GM18861 (cell line): ENCODE data around the gene EPB41L3.
"Not testable (repeated sequence)": the region's sequence is repeated elsewhere in the genome, so short reads cannot be mapped to it uniquely, and the experiment has no call there.

Experiments
- ATAC-seq: cut with Tn5 transposase; IDR thresholded peaks from one replicate; pipeline ENCODE4 v1.9.1; 2021; ENCODE audit not compliant: unreplicated experiment

EPB41L3 gene

DNA sequence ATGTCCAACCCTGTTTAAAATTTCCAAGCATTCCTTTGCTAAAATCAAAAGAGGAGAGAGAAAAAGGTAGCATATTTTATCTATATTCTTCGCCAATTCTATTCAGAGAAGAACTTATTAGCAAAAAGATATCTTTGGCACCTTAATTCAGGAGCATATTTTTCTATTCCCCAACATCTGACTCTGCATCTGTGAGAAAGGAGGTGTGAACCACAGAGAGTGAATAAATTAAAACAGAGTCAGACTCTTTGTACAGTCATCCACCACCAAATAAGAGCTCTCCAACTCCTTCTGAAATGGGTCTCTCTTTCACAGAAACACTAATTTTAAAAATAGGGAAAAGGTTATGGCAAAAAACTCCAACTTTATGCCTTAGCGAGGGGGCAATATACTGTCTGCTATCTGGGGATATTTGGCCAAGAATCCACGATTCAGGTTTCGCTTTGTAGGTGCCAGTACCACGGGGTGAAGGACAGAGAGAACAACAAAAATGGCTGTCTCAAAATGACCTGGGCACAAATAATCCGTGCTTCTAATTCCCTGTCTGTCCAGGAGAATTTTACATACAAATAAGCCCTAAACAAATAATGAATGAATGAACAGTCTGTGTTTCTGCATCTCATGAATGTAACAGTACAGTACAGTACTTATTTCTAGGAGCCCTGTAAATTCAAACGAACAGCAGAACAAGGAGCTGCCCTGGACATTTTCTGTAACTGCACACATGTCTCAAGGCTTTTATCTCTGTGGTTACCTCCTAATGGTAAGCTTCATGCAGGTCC lies 43.4 kb downstream of the EPB41L3 start:
- no peak for ATAC-seq

DNA sequence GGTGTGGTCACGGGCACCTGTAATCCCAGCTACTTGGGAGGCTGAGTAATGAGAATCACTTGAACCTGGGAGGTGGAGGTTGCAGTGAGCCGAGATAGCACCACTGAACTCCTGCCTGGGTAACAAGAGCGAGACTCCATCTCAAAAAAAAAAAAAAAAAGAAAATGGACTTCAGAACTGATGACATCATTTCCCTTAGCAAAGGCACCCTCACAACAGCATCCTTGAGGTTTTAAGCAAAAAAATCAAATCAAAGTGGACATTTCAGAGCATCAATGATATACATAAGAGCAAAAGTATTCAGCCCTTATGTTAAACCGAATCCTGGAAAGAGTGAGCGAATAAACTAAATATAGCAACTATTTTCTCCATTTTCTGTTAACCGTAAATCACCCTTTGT lies 45.3 kb downstream of the EPB41L3 start:
- no peak for ATAC-seq

DNA sequence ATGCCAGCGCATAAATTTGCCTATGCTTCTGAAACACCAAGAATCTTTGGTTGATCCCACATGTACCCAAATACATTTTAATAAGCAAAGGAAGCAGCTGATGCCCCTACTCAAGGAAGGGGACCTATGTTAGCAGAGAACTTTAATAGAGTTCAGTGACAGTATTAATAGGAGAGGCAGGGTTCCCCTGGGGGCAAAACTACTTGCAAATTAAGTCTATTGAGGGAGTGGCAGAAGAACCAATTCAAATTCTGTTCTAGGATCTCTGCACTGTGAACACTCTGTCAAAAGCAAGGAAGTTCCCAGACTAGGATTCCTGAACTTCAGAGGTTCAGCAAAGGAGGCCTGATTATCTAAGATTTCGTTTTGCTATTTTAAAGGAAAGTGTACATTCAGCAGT lies 47.5 kb downstream of the EPB41L3 start:
- ATAC-seq, result no peak

- no peak for ATAC-seq
These were observed 52.9 kb downstream of the EPB41L3 start for GRCh38 chr18:5490753-5491480.

DNA sequence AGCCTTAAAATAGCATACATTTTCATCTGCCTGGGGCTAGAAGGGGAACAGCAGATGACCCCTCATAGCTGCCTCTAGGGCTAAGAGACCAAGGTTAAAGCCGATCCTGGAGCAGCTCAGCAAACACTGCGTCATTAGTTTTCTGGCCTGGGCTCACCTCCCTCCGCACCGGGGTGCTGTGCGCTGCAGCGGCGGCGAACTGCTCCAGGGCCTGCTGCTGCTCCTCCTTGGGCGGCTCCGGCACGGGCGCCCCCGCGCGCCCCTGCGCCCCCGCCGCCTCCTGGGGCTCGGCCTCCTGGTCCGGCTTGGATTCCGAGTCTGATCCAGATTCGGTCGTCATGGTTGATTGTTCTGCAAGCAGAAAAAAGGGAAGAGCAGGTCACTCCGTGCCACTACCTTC lies 55.0 kb downstream of the EPB41L3 start:
- ATAC-seq, result no peak

DNA sequence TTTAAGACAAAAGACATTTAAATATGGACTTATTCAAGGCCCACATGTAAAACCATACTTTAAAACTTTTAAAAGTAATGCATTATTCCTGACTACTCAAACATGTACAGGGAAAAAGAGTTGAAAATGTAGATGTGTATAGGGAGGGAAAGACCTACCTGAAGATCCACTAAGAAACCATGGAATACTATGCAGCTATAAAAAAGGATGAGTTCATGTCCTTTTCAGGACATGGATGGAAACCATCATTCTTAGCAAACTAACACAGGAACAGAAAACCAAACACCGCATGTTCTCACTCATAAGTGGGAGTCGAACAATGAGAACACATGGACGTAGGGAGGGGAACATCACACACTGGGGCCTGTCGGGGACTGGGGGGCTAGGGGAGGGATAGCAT lies 55.8 kb downstream of the EPB41L3 start:
- not testable (repeated sequence) for ATAC-seq

GRCh38 chr18:5484526-5484925 lies 59.3 kb downstream of the EPB41L3 start:
- ATAC-seq, result no peak

- ATAC-seq, result no peak
These were observed 62.2 kb downstream of the EPB41L3 start for GRCh38 chr18:5481621-5482020.

DNA sequence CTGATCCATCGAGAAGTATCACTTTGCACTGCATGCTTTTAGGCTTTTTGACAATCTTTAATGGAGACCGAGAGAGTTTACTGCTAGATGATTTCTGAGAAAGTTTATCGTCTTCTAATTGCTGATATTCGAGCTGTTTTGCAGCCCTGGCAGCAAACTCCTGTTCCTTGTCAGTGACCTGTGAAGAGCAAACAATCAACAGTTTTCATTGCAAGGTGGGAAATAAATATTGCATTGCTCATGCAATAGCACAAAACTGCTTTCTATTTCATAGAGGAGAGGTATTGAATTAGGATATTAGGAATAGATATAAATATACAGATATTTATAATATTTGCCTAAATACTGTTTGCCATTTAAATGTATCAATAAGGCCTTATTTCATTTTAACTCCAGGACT lies 65.5 kb downstream of the EPB41L3 start:
- ATAC-seq, result no peak

DNA sequence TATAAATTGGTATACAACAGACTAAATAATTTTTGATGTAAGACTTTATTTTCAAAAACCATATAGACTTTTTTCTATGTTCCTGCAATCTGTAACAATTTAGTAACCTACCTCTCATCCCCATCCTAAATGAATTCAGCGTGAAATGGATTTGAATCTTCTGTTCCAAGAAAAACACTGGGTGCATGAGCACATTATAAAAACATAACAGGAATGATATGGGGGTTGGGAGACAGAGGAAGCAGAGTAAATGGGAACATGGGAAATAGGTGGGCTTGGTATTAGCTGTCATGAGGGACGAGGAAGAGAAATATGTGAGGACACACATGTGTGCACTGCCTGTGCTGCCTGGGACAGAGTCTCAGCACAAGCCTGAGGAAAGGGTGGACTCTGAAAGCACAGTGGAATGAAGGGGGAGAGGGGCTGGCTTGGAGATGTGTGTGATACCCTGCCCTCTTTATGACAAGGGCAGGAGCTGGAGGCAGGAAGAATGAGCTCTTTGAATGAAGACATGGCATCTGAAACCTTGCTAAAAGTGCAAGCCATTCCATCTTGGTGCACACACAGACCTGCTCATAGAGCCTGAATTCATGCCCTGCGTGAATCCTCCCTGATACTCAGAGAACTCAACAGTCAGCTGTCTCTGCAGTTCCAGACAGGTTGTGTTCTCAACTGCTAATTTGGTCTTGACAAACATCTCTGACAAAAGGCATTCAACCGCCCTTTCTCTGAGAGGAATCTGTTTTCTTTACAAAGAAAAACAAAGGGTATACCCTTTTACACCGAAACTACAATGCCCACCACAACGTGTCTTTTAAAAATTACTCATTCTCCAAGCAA lies 66.6 kb downstream of the EPB41L3 start:
- no peak for ATAC-seq

- no peak for ATAC-seq
These were observed 68.5 kb downstream of the EPB41L3 start for GRCh38 chr18:5475267-5475666.

DNA sequence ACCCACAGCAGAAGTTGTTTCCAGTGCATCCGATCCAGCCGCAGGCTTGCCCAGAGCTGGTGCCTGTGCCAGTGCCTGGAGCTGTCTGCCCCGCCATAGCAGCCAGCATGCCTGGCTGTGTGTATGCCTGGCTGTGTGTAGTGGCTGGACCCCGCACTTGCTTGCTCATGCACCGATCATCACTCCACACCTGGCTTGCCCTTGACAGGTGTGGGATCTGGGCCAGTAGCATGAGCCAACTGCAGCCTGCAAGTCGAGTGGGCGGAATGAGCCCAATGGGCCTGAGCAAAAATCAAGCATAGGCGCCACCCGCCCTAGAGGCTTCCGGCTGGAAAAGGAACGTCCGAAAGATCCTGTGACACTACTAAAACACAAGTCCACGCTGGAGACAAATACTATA lies 74.5 kb downstream of the EPB41L3 start:
- no peak for ATAC-seq

DNA sequence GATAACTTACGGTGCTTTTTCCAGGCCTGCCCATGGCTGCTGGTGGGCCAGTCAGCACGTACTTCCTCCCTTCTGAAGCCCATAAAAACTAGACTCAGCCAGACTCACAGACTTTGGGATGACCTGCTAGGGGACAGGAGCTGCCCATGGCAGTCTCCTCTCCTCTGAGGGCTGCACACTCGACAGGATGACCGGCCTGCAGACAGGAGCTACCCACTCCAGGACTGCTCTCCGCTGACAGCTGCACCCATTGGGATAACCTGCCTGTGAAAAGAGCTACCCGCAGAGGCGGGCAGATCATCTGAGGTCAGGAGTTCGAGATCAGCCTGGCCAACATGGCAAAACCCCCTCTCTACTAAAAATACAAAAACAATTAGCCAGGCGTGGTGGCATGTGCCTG lies 75.4 kb downstream of the EPB41L3 start:
- ATAC-seq, result no peak

DNA sequence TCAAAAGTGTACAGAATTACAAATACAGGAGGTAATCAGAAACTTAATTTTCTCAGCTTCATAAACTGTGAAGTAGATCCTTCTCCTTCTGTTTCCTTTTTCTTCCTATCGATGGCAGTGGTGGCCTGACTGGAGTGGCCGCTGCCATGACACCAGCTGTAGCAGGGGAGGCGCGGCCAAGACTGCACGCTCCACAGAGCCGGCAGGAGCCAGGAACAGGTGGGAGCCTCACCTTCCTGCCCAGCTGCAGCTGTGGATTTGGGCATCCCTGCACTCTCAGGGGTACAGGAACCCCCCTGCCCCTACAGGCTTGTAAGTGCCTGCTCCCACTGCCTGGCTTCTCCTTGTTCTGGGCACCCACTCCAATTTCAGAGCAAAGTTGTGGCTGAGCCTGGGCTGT lies 76.1 kb downstream of the EPB41L3 start:
- no peak for ATAC-seq

GRCh38 chr18:5466256-5466655 lies 77.5 kb downstream of the EPB41L3 start:
- ATAC-seq, result no peak

DNA sequence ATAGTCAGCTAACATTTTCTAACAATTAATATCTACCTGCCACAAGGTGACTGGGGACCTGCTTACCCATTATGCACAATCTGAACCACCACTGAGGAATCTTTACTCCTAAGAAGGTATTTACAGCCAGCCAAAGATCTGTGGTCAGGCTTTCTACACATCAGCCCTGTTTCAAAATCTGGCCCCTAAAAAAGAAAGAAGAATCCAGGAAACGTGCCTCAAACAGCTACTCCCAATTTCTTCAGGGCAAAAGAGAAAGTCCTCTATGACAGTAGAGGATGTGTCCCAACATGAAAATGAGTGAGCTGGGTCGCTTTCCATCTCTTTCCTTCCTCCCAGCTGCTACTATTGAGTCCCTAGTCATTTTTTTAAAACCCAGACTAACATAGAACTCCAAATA lies 79.5 kb downstream of the EPB41L3 start:
- no peak for ATAC-seq

DNA sequence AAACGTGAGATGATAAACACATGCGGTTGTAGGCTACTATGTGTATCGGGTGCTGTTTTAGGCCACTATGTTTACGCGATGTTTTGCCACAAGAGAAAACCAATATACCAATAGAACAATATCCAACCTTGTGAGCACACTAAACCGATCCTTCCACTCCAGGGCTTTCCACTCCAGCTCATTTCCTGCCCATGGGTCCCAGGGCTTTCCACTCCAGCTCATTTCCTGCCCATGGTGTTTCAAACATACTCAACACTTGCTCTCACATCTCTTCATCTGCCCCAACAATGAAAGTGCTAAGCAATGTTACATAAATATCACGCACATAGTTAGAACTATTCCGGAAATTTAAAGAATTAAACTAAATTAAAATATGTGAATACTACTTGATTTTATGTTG lies 80.0 kb downstream of the EPB41L3 start:
- ATAC-seq, result no peak

DNA sequence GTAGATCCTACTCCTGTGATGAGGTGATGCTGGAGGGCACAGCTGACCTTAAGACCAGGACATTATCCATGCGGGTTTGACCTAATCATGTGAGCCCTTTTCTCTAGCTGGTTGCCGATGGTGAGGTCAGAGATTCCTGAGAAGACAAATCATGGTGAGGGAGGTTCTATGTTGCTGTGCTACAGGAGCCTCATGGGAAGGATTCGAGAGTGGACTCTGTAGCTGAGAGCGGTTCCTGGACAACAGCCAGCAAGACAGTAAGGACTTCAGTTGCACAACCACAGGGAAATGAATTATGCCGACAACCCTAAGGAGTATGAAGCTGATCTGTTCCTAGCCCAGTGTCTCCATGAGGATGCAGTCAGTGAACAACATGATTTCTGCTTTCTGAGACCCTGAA lies 80.4 kb downstream of the EPB41L3 start:
- no peak for ATAC-seq

GRCh38 chr18:5462227-5462626 lies 81.6 kb downstream of the EPB41L3 start:
- no peak for ATAC-seq

DNA sequence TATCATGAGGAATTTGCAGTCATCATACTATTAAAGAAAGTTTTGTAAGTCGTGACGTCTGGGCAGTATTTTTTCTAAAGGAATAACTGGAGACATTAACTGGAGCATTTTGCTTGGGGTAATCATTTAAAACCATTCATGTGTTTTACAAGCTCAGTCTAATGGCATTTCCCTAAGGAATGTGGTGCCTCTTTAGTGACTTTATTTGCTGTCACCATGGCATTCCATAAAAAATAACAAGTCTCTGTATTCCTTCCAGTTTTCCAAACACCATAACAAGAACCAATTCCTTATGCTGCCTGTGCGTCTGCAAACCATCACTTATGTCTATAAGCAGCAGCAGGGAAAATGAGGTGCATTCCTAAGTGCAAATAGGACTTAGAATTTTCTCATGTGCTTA lies 82.8 kb downstream of the EPB41L3 start:
- no peak for ATAC-seq

- no peak for ATAC-seq
These were observed 86.3 kb downstream of the EPB41L3 start for GRCh38 chr18:5457462-5457957.
